GM20000 (cell line): ENCODE data around the gene HOXA9.

ENCODE experiments used
- DNase-seq: peaks from one replicate; pipeline ENCODE4 v3.0.0; 2012; ENCODE audit warnings: low spot score
- CTCF ChIP-seq: IDR thresholded peaks from 2 replicates; pipeline ENCODE4 v1.5.1; 2012; ENCODE audit warnings: mild to moderate bottlenecking, control low read depth; ENCODE audit errors: extremely low read depth, missing control alignments

Gene HOXA9

GRCh38 chr7:27113991-27114769 is 51.2 kb downstream of the HOXA9 start:
- no peak for TF ChIP-seq CTCF
- no peak for DNase-seq

DNA sequence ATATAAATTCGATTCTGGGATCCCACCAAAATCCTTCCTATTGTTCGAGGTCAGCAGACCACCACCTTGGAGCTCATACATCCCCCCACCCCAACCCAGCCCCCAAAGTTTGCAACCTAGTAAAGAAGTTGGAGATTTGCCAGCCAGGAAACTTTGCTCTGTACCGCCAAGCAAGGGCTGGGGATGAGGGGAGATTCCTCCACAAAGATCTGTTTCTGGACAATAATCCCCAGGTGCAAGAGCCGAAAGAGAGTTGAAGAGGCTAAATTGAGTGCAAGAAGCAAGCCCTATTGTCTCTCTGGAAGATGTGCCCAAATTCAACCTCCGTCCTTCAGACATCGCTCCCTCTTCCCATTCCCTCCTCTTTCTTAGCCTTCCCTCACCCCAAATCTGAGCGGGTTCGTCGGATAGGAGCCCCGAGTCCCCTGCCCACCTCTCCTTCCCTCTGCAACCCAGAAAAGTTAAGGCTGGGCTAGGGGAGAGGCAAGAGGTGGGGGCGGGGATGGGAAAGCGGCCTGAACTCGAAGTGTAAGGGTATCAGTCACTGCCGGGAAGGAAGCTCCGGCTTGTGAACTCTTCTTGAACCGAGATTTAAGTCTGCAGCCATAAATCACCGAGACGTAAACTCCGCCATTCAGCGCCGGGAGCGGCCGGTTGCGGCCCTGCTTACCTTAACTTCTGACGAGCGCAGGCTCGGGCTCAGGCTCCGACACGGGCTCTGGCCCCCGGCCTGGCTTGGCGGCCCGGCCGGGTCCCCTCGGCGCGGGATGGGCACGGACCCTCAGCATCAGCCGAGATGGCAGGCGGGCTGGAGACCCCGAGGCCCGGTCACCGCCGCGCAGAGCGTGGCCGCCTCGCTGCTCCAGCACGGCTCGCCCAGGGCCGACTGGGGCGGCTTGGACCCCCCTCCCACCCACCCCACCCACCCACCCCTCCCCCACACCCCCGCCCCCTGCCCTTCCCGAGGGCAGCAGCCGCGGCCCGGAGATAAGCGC is 52.1 kb downstream of the HOXA9 start:
- no peak for DNase-seq
- TF ChIP-seq CTCF = no peak
